CD14-positive monocyte (primary cell): ENCODE measurements around the gene GPBP1L1. TPM values are rescaled to one million over a fixed set of nuclear protein-coding genes. Genes with fewer than 3 reads are reported as not detected.
"Not testable (repeated sequence)": the region's sequence is repeated elsewhere in the genome, so short reads cannot be mapped to it uniquely, and the experiment has no call there.

Experiments
- DNase-seq, 3 donors: peaks; one replicate each; pipeline ENCODE4 v3.0.0-alpha.2; 2011 to 2022
- H2AFZ ChIP-seq: 2 replicates; pipeline ENCODE4 v1.6.0; 2012; ENCODE audit warnings: mild to moderate bottlenecking, low read depth, low read length, inconsistent platforms; ENCODE audit not compliant: insufficient read depth, poor library complexity, severe bottlenecking
- H3K27ac ChIP-seq, 2 donors: 1 replicate in 1 of 2; 2 replicates in 1 of 2; pipeline ENCODE4 v1.5.1; 2012 to 2013; ENCODE audit warnings: low read length in 2 of 2, control low read depth in 1 of 2, inconsistent platforms in 1 of 2, low read depth in 1 of 2, mild to moderate bottlenecking in 1 of 2
- H3K27me3 ChIP-seq, 2 donors: one replicate each; pipeline versions ENCODE4 v1.6.0 to v1.6.1; 2011 to 2013; ENCODE audit warnings: low read length in 2 of 2; ENCODE audit not compliant: control insufficient read depth in 2 of 2, insufficient read depth in 2 of 2
- H3K36me3 ChIP-seq, 2 donors: replicated peaks in 1 of 2; 1 replicate in 1 of 2; 2 replicates in 1 of 2; pipeline versions ENCODE4 v1.5.1 to v1.6.1; 2012 to 2013; ENCODE audit warnings: low read length in 2 of 2, control low read depth in 1 of 2, inconsistent platforms in 1 of 2, mild to moderate bottlenecking in 1 of 2; ENCODE audit not compliant: insufficient read depth in 2 of 2, control insufficient read depth in 1 of 2
- H3K4me1 ChIP-seq, 2 donors: 1 replicate in 1 of 2; 2 replicates in 1 of 2; pipeline versions ENCODE4 v1.5.1 to v1.6.1; 2012 to 2013; ENCODE audit warnings: low read length in 2 of 2, control low read depth in 1 of 2, inconsistent platforms in 1 of 2, mild to moderate bottlenecking in 1 of 2, moderate library complexity in 1 of 2; ENCODE audit not compliant: insufficient read depth in 2 of 2, control insufficient read depth in 1 of 2
- H3K4me2 ChIP-seq: replicated peaks from 2 replicates; pipeline ENCODE3; 2012; ENCODE audit warnings: low read length, moderate library complexity, mild to moderate bottlenecking; ENCODE audit not compliant: poor library complexity, severe bottlenecking; ENCODE audit errors: extremely low read depth
- H3K4me3 ChIP-seq, 3 experiments: fragments of 200-600 bp in 1 of 3; sonication (generic) in 1 of 3; replicated peaks in 1 of 3; 1 replicate in 2 of 3; 2 replicates in 1 of 3; pipeline ENCODE4 v1.5.1; 2011 to 2013; ENCODE audit warnings: low read length in 3 of 3, mild to moderate bottlenecking in 3 of 3, control low read depth in 2 of 3, low read depth in 2 of 3, inconsistent platforms in 1 of 3, moderate library complexity in 1 of 3
- H3K79me2 ChIP-seq: 2 replicates; pipeline ENCODE4 v1.6.0; 2012; ENCODE audit warnings: mild to moderate bottlenecking, control low read depth, inconsistent platforms, low read length, moderate library complexity; ENCODE audit not compliant: insufficient read depth
- H3K9ac ChIP-seq: 2 replicates; pipeline ENCODE4 v1.6.0; 2017; ENCODE audit warnings: low read length, mild to moderate bottlenecking; ENCODE audit not compliant: insufficient read depth, poor library complexity, severe bottlenecking
- H3K9me3 ChIP-seq, 2 donors: replicated peaks in 1 of 2; 1 replicate in 1 of 2; 2 replicates in 1 of 2; pipeline versions ENCODE4 v1.5.1 to v1.6.1; 2012 to 2013; ENCODE audit warnings: low read length in 2 of 2, control low read depth in 1 of 2; ENCODE audit not compliant: control insufficient read depth in 1 of 2, insufficient read depth in 1 of 2
- H4K20me1 ChIP-seq: 2 replicates; pipeline ENCODE4 v1.6.0; 2012; ENCODE audit warnings: mild to moderate bottlenecking, low read length, control low read depth, moderate library complexity; ENCODE audit not compliant: insufficient read depth
- H3K27ac Mint-ChIP-seq, 7 donors: one replicate each; pipeline ENCODE4 v1.8.0; 2020; ENCODE audit warnings: mild to moderate bottlenecking in 7 of 7, mixed read lengths in 7 of 7, moderate library complexity in 6 of 7, inconsistent platforms in 2 of 7
- H3K27me3 Mint-ChIP-seq, 3 donors: one replicate each; pipeline ENCODE4 v1.8.0; 2021 to 2022; ENCODE audit warnings: low read depth in 3 of 3, mild to moderate bottlenecking in 3 of 3, mixed read lengths in 3 of 3, moderate library complexity in 3 of 3, inconsistent platforms in 1 of 3
- H3K36me3 Mint-ChIP-seq, 2 donors: one replicate each; pipeline ENCODE4 v1.8.0; 2020; ENCODE audit warnings: mixed read lengths in 2 of 2, inconsistent platforms in 1 of 2, mild to moderate bottlenecking in 1 of 2
- H3K4me1 Mint-ChIP-seq: one replicate; pipeline ENCODE4 v1.8.0; 2020; ENCODE audit warnings: mild to moderate bottlenecking, mixed read lengths
- H3K4me3 Mint-ChIP-seq, 2 donors: one replicate each; pipeline ENCODE4 v1.8.0; 2020; ENCODE audit warnings: mild to moderate bottlenecking in 2 of 2, mixed read lengths in 2 of 2, moderate library complexity in 1 of 2
- H3K9me3 Mint-ChIP-seq, 7 donors: one replicate each; pipeline ENCODE4 v1.8.0; 2020 to 2022; ENCODE audit warnings: mixed read lengths in 7 of 7, mild to moderate bottlenecking in 6 of 7, moderate library complexity in 6 of 7, inconsistent platforms in 2 of 7
- WGBS: methylation state at CpG from one replicate; pipeline ENCODE4 v1.1.5; 2013; ENCODE audit warnings: missing lambda C conversion rate; ENCODE audit not compliant: insufficient coverage; 5-methylcytosine and 5-hydroxymethylcytosine counted together
- intact Hi-C, 2 donors: fragments of 100-400 bp; cut with micrococcal nuclease; formaldehyde crosslinking; loops; one replicate each; pipeline versions ENCODE4 v1.15.0 to v1.15.1; 2023
- polyA plus RNA-seq, 3 donors: library from polyadenylated mRNA; depleted of rRNA in 1 of 3; unstranded in 2 of 3; stranded (reverse) in 1 of 3; fragments of 300-500 nt in 2 of 3; fragments of >200 nt in 1 of 3; fragmentation: Illumina TruSeq in 2 of 3; gene quantifications; 1 replicate in 2 of 3; 2 replicates in 1 of 3; pipeline ENCODE4 v1.2.3, GENCODE V29; 2012 to 2021
- TF ChIP-seq, protein P1 (sequence below): fragments of 200-600 bp; IDR thresholded peaks from one replicate; pipeline ENCODE4 v1.8.0; 2022; ENCODE audit warnings: antibody characterized with exemption, mild to moderate bottlenecking

The GPBP1L1 gene
- polyA plus RNA-seq, 3 donors = 71.6 to 93.3 (median 79.5) TPM

DNA sequence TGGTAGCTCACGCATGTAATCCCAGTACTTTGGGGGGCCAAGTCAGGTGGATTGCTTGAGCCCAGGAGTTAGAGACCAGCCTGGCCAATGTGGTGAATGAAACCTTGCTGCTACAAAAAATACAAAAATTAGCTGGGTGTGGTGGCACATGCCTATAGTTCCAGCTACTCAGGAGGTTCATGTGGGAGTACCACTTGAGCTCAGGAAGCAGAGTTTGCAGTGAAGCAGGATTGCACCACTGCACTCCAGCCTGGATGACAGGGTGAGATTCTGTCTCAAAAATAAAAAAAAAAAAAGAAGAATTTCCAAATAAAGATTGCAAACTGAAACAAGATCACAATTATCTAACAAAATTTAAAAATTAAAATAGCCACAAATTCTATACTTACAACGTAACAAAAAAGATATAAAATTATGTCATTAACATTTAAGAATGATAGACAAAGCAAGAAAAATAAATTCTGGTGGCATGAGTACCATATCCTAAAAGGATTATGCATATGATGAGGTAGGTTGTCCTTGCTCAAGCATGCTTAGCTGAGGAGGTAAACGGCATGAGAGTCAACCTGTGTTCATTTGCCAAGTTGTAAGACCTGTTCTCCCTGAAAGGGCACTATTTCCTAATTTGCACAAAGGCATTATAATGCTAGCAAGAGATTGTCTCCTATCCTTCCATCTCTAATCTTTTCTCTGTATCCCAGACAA, 43.9 kb upstream of the GPBP1L1 start:
- 100% methylated on average over 1 of the region's 3 CpGs for WGBS
- no peaks in the 10 kb centered on the region for H3K79me2 ChIP-seq
- no peaks in the 10 kb centered on the region for H3K36me3 ChIP-seq
- TF ChIP-seq, protein P1, sequence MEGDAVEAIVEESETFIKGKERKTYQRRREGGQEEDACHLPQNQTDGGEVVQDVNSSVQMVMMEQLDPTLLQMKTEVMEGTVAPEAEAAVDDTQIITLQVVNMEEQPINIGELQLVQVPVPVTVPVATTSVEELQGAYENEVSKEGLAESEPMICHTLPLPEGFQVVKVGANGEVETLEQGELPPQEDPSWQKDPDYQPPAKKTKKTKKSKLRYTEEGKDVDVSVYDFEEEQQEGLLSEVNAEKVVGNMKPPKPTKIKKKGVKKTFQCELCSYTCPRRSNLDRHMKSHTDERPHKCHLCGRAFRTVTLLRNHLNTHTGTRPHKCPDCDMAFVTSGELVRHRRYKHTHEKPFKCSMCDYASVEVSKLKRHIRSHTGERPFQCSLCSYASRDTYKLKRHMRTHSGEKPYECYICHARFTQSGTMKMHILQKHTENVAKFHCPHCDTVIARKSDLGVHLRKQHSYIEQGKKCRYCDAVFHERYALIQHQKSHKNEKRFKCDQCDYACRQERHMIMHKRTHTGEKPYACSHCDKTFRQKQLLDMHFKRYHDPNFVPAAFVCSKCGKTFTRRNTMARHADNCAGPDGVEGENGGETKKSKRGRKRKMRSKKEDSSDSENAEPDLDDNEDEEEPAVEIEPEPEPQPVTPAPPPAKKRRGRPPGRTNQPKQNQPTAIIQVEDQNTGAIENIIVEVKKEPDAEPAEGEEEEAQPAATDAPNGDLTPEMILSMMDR = no peak
- Mint-ChIP-seq H3K4me3 (no peak overlapping the region), H3K4me1 (peaks cover 11% of the 10 kb centered on the region), H3K36me3 (peaks cover 0 to 1% of the 10 kb centered on the region in 2 donors), H3K27me3 (no peaks in the 10 kb centered on the region), H3K27ac (no peak overlapping the region), H3K9me3 (no peaks in the 10 kb centered on the region)
- H3K9ac ChIP-seq = no peak overlapping the region
- peaks cover 4% of the 10 kb centered on the region in 2 donors for H3K4me1 ChIP-seq
- no peak overlapping the region for H2AFZ ChIP-seq
- DNase-seq = no peak
- H3K4me2 ChIP-seq = no peak overlapping the region
- no peak overlapping the region for H3K4me3 ChIP-seq
- H3K27ac ChIP-seq = no peak overlapping the region
- intact Hi-C loops = no loop called here
- no peaks in the 10 kb centered on the region for H3K9me3 ChIP-seq
- no peaks in the 10 kb centered on the region for H3K27me3 ChIP-seq
- H4K20me1 ChIP-seq = no peaks in the 10 kb centered on the region

DNA sequence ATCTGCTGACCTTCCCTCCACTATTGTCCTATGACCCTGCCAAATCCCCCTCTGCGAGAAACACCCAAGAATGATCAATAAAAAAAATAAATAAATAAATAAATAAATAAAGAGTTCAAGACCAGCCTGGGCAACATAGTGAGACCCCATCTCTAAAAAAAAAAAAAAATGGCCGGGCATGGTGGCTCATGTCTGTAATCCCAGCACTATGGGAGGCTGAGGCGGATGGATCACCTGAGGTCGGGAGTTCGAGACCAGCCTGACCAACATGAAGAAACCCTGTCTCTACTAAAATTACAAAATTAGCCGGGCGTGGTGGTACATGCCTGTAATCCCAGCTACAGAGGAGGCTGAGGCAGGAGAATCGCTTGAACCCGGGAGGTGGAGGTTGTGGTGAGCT, 39.7 kb upstream of the GPBP1L1 start:
- WGBS = no CpG with 5 or more reads among the region's 9 CpGs
- H3K9ac ChIP-seq, H3K27ac Mint-ChIP-seq, H3K4me2 ChIP-seq, H3K9me3 Mint-ChIP-seq, H3K27ac ChIP-seq, intact Hi-C loops, H3K36me3 Mint-ChIP-seq, H2AFZ ChIP-seq, H3K27me3 ChIP-seq, H3K4me3 Mint-ChIP-seq, H3K4me3 ChIP-seq, H3K36me3 ChIP-seq, H3K79me2 ChIP-seq, DNase-seq, H3K27me3 Mint-ChIP-seq, H4K20me1 ChIP-seq, H3K9me3 ChIP-seq: not testable (repeated sequence)
- peaks cover 11 to 15% of the 10 kb centered on the region in 2 donors for H3K4me1 ChIP-seq
- peaks cover 20% of the 10 kb centered on the region for H3K4me1 Mint-ChIP-seq
